ENCODE data around the gene ALG12. TPM values are rescaled to one million over a fixed set of nuclear protein-coding genes. Genes with fewer than 3 reads are reported as not detected.
A peak's percentile ranks its signal among the peaks of the same experiment; 100 is the strongest.

The ALG12 gene
- total RNA-seq, 1 donor from 2014 or later = 20.6 TPM

- Mint-ChIP-seq H3K4me3 (ENCODE audit: unreplicated experiment) (no peak overlapping the region), H3K27me3 (ENCODE audit: low read depth) (no peaks in the 10 kb centered on the region), H3K36me3 (ENCODE audit: low read depth) (peaks cover 8% of the 10 kb centered on the region), H3K27ac (ENCODE audit: unreplicated experiment) (no peak overlapping the region), H3K4me1 (ENCODE audit: low read depth) (peaks cover 29% of the 10 kb centered on the region), H3K9me3 (ENCODE audit: low read depth) (peaks cover 2% of the 10 kb centered on the region)
- no peak for TF ChIP-seq CTCF (IDR thresholded peaks at IDR 0.05)
- DNase-seq (ENCODE audit: low spot score) = no peak
These were observed 40.0 kb downstream of the ALG12 start for GRCh38 chr22:49878206-49878605.

GRCh38 chr22:49877642-49878041 lies 40.6 kb downstream of the ALG12 start:
- Mint-ChIP-seq H3K9me3 (ENCODE audit: low read depth) (peaks cover 2% of the 10 kb centered on the region), H3K27ac (ENCODE audit: unreplicated experiment) (no peak overlapping the region), H3K4me1 (ENCODE audit: low read depth) (peaks cover 23% of the 10 kb centered on the region), H3K36me3 (ENCODE audit: low read depth) (peaks cover 7% of the 10 kb centered on the region), H3K27me3 (ENCODE audit: low read depth) (no peaks in the 10 kb centered on the region), H3K4me3 (ENCODE audit: unreplicated experiment) (no peak overlapping the region)
- TF ChIP-seq CTCF (IDR thresholded peaks at IDR 0.05) = no peak
- peak; percentile 53 for DNase-seq (ENCODE audit: low spot score)

GRCh38 chr22:49873228-49873940 lies 44.9 kb downstream of the ALG12 start:
- TF ChIP-seq CTCF (IDR thresholded peaks at IDR 0.05) = no peak
- no peak overlapping the region for H3K4me3 Mint-ChIP-seq (ENCODE audit: unreplicated experiment)
- no peak overlapping the region for H3K27ac Mint-ChIP-seq (ENCODE audit: unreplicated experiment)
- H3K36me3 Mint-ChIP-seq (ENCODE audit: low read depth) = peaks cover 14% of the 10 kb centered on the region
- no peak for DNase-seq (ENCODE audit: low spot score)
- peaks cover 8% of the 10 kb centered on the region for H3K4me1 Mint-ChIP-seq (ENCODE audit: low read depth)
- H3K9me3 Mint-ChIP-seq (ENCODE audit: low read depth) = peaks cover 19% of the 10 kb centered on the region
- no peaks in the 10 kb centered on the region for H3K27me3 Mint-ChIP-seq (ENCODE audit: low read depth)

DNA sequence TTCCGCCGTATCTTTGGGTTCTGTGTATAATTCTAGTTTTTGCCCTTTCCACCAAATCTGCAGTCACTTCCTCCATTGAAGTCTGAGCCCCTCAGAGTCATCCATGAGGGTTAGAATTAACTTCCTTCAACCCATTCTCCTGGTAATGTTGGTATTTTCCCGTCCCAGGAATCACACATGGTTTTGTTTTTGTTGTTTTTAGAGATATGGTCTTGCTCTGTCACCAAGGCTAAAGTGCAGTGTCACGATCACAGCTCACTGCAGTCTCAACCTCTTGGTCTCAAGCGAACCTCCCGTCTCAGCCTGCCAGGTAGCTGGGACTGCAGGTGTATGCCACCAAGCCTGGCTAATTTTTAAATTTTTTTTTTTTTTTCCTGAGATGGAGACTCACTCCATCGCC lies 45.9 kb downstream of the ALG12 start:
- Mint-ChIP-seq H3K4me3 (ENCODE audit: unreplicated experiment) (no peak overlapping the region), H3K27me3 (ENCODE audit: low read depth) (no peaks in the 10 kb centered on the region)
- no peak for TF ChIP-seq CTCF (IDR thresholded peaks at IDR 0.05)

GRCh38 chr22:49871482-49871881 lies 46.8 kb downstream of the ALG12 start:
- H3K9me3 Mint-ChIP-seq (ENCODE audit: low read depth) = peaks cover 26% of the 10 kb centered on the region
- no peak for DNase-seq (ENCODE audit: low spot score)
- H3K27me3 Mint-ChIP-seq (ENCODE audit: low read depth) = no peaks in the 10 kb centered on the region
- H3K4me1 Mint-ChIP-seq (ENCODE audit: low read depth) = peaks cover 6% of the 10 kb centered on the region
- H3K36me3 Mint-ChIP-seq (ENCODE audit: low read depth) = peaks cover 20% of the 10 kb centered on the region
- TF ChIP-seq CTCF (IDR thresholded peaks at IDR 0.05) = no peak
- H3K27ac Mint-ChIP-seq (ENCODE audit: unreplicated experiment) = no peak overlapping the region
- no peak overlapping the region for H3K4me3 Mint-ChIP-seq (ENCODE audit: unreplicated experiment)

More for the DNA sequence above, 45.9 kb downstream of the ALG12 start:
- Mint-ChIP-seq H3K9me3 (ENCODE audit: low read depth) (peaks cover 17% of the 10 kb centered on the region), H3K27ac (ENCODE audit: unreplicated experiment) (no peak overlapping the region), H3K4me1 (ENCODE audit: low read depth) (peaks cover 6% of the 10 kb centered on the region), H3K36me3 (ENCODE audit: low read depth) (peaks cover 11% of the 10 kb centered on the region)
- no peak for DNase-seq (ENCODE audit: low spot score)
